GM23248 (cell line): ENCODE data around the gene SMYD3.

Experiments
- EZH2 ChIP-seq: fragments of 200-600 bp; sonication (generic); IDR thresholded peaks from 2 replicates; pipeline ENCODE4 v1.6.1; 2018; ENCODE audit warnings: antibody characterized with exemption, mild to moderate bottlenecking; ENCODE audit not compliant: insufficient read depth, poor library complexity, severe bottlenecking
- EZH2phosphoT487 ChIP-seq: fragments of 200-600 bp; sonication (generic); IDR thresholded peaks from 2 replicates; pipeline ENCODE4 v1.6.1; 2018; ENCODE audit warnings: antibody characterized with exemption, moderate library complexity, mild to moderate bottlenecking, low read depth; ENCODE audit not compliant: insufficient read depth

DNA sequence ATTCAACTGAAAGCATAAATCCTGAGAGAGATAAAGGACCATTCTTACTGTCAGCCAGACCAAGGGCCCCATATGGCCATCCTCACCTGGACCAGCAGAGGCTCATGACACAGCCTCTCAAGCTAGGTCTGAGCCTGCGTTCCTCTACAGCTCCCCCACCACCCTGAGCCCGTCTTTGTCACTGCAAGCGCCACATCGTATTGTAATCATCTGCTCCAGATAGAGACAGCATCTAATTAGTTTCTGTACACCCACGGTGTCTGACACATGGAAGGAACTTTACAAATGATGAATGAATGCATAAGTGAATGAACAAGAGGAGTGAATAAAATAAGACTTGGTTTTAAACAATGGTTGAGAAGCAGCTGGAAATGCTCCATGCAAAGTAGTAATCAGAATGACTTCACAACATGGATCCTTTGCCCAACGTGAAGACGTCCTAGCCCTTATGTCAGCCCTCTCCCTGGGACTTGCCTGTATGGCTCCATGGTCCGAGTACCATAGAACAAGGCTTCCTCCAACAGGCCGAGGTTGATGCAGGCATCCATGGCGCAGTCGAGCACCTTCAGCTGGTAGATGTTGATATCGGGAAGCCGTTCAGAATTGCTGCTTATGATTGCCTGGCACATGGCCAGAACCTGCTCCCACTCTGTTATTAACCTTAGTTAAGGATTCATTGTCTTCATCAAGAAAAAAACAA lies 648.9 kb downstream of the SMYD3 start:
- TF ChIP-seq EZH2 = no peak
- TF ChIP-seq EZH2phosphoT487 = no peak
